Activated naive CD8-positive, alpha-beta T cell treated with anti-CD3 and anti-CD28 coated beads for 36 hours (primary cell): ENCODE results near the gene HS2ST1. TPM values are rescaled to one million over a fixed set of nuclear protein-coding genes. Genes with fewer than 3 reads are reported as not detected.

Source experiments
- total RNA-seq, 2 experiments: library from RNA; stranded (reverse); gene quantifications; one replicate each; pipeline ENCODE4 v1.2.3, GENCODE V29; 2021

Gene HS2ST1
- total RNA-seq, 2 experiments from 2014 or later: 22.9 to 23.8 TPM

Other genes starting within 250 kb of the HS2ST1 start
- gene SH3GLB1, start 210.1 kb upstream of the HS2ST1 start, total RNA-seq: 10 to 100 TPM; 49.7 to 52.7 TPM
- 100 to 1,000 TPM; 139 to 142 TPM for gene SELENOF, start 509 bp upstream of the HS2ST1 start, total RNA-seq